ENCODE data around the gene RIPOR2.
"Not testable (repeated sequence)": the region's sequence is repeated elsewhere in the genome, so short reads cannot be mapped to it uniquely, and the experiment has no call there.

RIPOR2 gene

GRCh38 chr6:24953726-24954125, 18.0 kb upstream of the RIPOR2 start:
- no peak for DNase-seq

DNA sequence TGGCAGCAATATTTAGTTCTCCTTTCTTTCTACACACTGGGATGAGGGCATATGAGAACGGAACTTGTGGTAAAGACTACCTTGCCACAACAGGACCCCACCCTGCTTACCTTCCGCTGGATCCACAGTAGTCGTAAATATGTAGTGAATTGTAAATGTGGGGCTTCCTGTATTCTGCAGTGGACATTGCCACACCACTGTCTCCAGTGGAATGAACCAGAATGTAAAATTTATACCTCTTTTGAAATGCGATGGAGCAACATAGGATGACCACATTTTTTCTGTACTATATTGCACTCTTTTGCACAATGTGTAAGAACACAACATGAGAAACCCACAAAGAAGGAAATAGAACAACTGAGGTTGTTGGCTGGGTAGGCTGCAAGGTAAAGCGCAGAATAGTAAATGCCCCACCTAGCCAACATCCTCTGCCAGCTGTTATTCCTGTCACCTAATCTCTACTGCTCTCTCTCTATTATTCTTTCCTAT, 16.1 kb upstream of the RIPOR2 start:
- DNase-seq = no peak

DNA sequence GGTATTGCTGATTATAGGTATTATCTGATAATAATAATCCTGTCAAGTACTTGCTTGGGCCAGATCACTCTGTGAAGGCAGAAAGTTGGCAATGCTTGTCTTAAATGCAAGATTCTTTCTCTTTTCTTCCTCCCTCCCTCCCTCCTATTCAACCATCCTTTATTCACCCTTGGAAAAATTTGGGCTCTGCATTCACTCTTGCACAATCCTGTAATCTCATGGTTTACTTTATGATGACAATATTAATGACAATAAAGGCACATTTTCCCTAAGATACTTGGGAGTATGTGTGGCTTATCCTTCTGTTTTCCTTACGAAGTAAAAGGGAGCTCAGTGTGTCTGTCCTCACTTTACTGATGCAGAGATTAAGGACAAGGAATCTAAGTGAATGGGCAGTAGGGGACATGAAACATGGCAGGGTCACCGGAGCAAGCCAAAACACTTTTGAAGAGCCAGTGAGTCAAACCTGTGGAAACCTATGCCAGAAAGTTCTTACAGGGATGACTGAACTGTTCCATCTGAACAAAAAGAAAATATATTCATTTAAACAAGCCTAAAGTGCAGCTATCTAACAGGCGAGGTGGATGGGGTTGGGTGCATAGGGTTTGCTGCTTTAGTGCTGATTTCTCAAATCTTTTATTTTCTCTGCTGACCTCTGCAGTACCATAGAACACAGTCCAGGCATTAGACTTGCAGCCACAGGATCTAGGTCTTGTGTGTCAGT, 14.6 kb upstream of the RIPOR2 start:
- no peak for DNase-seq

DNA sequence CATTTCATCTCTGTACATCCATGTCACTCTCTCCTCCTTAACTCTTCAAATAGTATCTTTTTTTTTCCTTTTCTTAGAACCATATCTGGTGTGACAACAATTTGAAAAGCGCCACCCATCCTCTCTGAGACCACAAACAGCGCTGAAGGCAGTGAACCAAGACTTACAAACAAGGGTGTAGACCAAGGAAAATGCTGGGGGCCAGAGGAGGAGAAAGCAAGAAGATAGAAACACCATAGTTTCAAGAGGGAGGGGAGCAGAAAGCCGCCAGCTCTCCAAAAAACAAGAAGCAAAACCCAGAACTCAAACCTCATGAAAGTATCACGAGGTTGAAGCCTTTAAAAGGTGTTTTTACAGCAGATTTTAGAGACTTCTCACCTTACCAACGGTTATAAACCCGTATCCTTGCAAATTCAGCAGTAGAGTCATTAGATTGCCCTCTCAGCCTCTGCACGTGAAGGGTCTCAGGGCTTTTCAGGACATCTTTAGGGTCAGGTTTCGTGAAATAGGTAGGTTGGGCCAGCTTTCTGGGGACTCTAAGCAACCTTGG, 13.3 kb upstream of the RIPOR2 start:
- no peak for DNase-seq

GRCh38 chr6:24948261-24948660, 12.5 kb upstream of the RIPOR2 start:
- not testable (repeated sequence) for DNase-seq

- no peak for DNase-seq
These were observed 11.9 kb upstream of the RIPOR2 start for GRCh38 chr6:24947636-24948035.

DNA sequence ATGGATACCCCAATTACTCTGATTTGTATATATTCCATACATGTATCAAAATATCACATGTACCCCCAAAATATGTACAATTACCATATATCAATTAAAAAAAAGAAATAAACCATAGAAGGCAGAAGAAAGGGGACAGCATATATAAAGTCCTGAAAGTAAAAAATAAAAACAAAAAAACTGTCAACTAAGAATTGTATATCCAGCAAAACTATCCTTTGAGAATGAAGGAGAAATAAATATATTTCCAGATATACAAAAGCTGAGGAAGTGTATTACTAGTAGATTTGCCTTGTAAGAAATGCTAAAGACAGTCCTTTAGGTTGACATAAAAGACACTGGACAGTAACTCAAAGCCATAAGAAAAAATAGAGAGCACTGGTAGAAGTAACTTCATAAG, 9.3 kb upstream of the RIPOR2 start:
- DNase-seq = no peak

- no peak for DNase-seq
These were observed 8.0 kb upstream of the RIPOR2 start for GRCh38 chr6:24943774-24944173.

DNA sequence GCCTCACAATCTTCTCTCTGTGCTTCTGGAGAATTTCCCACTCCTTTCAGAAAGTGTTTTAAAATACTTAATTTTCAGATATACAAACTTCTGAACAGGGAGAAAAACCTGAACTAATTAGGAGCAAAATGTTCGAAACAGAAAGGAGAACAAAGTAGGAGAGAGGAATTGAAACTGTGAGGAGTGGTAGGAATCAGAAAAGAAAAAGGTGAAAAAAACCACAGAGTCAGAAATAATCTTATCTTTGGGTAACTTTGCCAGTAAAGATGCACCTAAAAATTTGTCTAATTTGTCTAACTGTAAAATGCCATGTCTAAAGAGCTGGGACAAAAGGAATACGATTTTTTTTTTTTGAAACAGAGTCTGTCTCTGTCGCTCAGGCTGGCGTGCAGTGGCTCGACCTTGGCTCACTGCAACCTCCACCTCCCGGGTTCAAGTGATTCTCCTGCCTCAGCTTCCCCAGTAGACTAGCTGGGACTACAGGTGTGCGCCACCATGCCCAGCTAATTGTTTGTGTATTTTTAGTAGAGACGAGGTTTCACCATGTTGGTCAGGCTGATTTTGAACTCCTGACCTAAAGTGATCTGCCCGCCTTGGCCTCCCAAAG, 4.7 kb upstream of the RIPOR2 start:
- DNase-seq = no peak

- peak; percentile 56 for DNase-seq
These were observed 1.0 kb upstream of the RIPOR2 start for GRCh38 chr6:24936641-24937317.

DNA sequence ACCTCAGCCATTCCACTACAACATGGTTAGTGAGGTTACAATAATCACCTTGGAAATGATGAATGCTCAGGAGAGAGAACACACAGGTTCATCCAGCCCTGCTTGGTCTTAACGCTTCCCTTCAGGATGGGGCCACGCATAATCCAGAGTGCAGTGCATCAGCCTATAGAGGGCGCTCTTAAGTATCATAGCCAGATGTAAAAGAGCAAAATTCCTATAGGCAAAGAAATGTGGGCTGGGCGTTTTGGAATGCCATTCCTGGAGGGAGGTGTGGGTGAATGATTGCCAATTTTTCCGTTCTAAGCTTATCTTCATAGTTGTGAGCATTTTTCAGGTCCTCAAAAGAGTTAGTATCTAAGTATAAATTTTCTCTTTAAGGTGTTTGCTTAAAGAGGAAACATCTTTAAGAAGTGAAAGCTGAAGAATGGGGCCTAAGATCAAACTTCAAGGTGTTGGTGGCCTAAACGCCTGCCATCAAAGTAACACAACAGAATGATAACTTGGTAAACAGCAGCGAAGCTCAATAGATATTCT, 1.8 kb downstream of the RIPOR2 start:
- DNase-seq = no peak

- no peak for DNase-seq
These were observed 2.5 kb downstream of the RIPOR2 start for GRCh38 chr6:24933266-24933665.

- DNase-seq = no peak
These were observed 2.9 kb downstream of the RIPOR2 start for GRCh38 chr6:24932832-24933231.

DNA sequence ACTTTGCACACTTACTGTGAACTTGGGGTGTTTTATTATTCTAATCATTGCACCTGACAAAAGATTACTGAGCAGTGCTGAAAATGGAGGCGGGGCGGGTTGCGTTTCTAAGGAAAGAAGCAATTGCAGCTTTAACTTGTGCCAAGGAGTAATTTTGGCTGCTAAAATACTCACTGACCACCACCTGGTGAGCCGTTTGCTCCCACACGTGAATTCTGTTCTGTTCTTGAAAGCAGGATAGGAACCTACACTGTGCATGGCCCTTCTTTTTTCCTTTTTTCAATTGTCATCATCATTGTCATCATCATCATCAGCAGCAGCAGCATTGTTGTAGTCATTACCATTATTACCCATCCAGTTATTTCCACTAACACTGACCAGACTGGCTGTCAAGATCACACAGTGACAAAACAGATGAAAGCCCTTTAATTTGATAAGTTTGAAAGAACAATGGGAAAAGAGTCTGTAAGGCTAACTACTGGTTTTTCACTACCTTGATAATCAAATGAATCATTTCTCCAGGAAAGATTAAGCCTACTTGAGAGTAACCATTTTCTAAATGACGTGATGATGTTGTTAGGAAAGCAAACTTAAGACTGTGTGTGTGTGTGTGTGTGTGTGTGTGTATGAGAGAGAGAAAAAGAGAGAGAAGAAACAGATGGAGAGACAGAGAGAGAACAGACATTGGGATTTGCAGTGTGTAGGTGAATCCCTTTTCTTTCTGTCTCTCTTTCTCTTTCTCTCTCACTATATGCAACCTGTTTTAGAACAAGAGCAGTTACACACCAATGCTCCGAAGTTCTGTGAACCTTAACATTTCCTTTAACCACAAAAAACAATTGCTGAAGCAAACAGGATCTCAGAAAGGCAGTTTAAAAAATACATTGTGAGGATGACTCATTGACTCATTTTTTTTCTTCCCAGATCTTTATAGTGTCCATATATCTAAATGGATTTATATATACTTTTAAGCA, 3.8 kb downstream of the RIPOR2 start:
- DNase-seq = no peak

DNA sequence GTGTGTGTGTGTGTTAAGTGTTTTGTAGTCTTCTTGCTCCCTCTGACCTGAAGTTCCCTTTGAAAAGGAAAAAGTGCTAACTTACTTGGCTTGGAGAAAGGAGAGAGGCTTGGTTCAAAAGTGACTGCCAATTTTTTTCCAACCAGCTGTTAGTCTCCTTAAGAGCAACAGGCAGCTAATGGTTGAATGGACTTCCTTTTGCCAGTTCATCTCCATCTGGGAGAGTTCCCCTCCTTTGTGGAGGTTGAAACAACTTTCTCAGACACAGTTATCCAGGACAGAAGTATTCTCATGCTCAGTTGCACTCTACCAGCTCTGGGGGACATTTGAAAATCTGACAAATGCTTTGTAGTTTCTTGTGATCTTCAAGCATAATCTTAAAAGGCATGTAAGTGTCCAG, 4.5 kb downstream of the RIPOR2 start:
- no peak for DNase-seq

- no peak for DNase-seq
These were observed 5.3 kb downstream of the RIPOR2 start for GRCh38 chr6:24930431-24930871.

DNA sequence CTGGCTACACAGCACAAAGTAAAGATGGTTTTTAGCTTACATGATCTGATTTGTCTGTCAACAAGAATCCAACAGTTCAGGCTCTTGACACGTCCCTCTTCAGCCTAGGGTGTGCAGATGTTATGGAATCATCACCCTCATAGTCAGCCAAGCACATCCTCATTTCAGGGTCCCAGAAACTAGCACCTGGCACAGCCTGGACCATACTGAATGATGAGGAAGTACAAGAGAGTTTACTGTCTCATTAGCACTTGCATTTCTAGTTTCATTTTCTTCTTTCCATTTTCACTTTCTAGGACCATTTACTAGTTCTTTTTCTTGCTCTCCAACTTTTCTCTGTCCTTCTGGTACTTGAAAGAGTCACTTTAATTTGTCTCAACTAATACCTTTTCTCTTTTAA, 6.5 kb downstream of the RIPOR2 start:
- peak; percentile 48 for DNase-seq

DNA sequence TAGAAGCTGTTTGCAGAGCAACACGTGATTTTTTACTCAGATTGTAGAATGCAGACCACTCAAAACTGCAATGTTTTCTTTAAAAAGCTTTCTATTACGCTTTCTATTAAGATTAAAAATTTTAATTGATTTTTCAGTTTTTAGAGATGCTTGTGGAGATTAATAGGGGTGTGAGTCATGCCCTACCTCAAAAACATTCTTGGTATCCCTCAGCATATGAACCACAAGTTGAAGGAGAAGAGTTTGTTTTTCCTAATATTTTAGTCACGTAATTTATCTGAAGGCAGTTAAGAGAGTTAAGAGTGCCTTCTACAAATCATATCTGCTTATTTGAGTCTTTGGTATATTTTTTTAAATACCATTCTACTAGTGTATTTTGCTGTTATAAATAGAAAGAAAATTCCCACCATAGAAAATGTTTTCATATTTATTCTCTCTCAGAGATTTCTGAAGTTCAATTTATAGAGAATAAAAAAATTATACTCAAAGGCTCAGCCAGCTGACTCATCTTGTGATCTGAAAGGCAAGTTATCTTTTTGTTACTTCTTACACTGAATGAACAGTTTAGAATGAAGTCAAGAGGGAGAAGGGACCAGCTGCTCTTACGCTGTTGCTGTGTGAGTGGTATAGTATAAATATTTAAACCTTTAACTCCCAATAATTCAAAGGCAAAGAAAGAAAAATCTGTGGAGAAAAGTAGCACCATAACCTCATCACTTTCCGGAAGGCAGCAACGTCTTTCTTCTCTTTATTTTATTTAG, 7.6 kb downstream of the RIPOR2 start:
- DNase-seq = no peak

DNA sequence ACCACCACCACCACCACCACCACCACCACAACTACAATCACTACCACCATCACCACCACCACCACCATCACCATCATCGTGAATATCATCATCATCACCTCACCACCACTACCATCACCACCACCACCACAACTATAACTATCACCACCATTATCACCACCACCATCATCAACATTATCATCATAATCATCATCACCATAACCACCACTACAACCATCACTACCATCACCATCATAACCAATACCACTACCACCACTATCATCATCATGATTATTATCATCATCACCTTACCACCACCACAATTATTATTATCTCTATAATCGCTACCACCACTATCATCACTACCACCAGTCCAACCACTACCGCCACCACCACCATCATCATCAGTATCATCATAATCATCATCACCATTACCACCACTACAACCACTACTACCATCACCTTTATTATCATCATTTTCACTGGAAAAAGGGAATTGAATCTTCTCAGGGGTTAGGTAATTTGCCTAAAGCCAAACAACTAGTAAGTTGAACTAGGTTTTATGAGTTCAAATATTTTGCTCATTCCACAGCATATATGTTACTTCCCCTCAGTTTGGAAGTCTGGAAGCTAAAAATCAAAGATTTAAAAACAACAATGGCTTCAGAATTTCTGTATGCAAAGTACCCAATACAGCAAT, 8.3 kb downstream of the RIPOR2 start:
- no peak for DNase-seq

DNA sequence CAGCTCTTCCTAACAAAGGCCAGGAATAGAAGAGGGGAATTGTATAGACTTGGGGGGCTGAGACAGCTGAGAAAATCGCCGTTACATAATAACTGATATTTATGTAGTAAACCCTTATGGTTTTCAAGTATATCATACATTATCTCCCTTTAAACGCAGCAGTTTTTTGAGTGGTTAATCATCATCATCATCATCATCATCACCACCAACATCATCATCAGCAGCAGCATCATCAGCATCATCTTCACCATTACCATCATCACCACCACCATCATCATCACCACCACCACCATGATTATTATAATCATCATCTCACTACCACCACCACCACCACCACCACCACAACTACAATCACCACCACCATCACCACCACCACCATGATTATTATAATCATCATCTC, 9.1 kb downstream of the RIPOR2 start:
- not testable (repeated sequence) for DNase-seq

DNA sequence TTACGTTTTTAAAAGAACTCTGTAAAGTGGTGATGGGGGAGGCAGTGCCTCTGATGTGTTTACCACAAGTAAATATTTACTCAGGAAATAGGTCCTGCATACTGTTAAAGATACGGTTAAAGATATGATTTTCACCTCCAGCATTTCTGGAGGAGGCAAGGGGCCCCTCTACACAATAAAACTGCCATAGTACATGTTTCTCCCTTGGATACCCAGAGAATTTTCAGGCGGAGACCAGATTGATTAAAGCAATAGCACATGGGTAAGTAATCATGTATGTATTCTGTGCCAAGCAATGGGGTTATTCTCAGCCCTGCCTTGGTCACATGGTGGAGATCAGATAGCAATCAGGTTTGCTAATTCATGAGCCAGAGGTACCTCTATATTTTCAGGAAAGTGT, 9.6 kb downstream of the RIPOR2 start:
- no peak for DNase-seq

Data from activated naive CD4-positive, alpha-beta T cell treated with anti-CD3 and anti-CD28 coated beads, Interleukin-2, amount 50 U/mL, for 16 hours (primary cell).